ENCODE data around the gene PCDHGA9.
"Not testable (repeated sequence)": the region's sequence is repeated elsewhere in the genome, so short reads cannot be mapped to it uniquely, and the experiment has no call there.

PCDHGA9 gene

DNA sequence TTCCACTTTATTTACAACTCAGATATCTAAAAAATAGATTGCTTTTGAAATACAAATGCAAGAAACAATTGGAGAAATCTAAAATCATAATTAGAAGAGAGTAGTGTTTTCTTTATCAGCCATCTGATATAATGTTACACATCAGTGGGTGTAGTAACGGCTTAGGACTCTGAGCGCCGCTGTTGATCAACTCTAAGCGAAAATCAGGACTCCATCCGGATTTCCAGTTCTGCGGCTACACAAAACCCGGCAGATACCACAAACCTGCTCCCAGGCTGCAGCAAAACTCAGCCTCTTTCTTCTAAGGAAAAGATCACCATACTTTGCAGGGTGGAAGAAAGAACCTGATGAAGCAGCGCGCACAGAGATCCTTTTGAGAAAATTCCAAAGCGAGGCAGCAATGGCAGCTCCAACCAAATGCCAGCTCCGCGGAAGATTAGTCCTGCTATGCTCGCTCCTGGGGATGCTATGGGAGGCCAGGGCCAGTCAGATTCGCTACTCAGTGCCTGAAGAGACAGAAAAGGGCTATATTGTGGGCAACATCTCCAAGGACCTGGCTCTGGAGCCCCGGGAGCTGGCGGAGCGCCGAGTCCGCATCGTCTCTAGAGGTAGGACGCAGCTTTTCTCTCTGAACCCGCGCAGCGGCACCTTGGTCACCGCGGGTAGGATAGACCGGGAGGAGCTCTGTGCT, at the start of gene PCDHGA9:
TSS of gene PCDHGA9 (plus strand) at position 226 of the 691 bp plus-strand sequence. CDS start at position 401, 175 bp downstream.
- no peak for DNase-seq (ENCODE audit: low spot score)

DNA sequence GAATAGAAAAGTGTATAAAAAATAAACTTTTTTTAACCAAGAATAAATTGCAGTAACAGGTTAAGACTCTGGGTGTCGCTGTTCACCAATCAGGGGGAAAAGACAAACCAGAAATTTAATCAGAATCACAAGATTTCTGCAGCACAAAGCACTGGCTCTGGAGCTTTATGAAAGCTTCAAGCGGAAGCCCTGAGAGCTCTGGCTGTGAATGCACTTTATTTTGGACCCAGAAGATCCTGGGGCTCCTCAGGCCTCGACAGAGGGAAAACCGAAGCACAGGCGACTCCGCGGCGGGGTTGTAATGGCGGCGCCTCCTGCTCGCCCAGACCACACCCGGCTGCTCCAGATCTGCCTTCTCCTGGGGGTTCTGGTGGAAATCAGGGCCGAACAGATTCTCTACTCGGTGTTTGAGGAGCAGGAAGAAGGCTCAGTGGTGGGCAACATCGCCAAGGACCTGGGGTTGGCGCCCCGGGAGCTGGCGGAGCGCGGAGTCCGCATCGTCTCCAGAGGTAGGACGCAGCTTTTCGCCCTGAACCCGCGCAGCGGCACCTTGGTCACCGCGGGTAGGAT, 47.6 kb upstream of the PCDHGA9 start, which contains the start of gene PCDHGA4:
TSS of gene PCDHGA4 (plus strand) at position 122 of the 570 bp plus-strand sequence. CDS start at position 209, 87 bp downstream.
- no peak for DNase-seq (ENCODE audit: low spot score)

DNA sequence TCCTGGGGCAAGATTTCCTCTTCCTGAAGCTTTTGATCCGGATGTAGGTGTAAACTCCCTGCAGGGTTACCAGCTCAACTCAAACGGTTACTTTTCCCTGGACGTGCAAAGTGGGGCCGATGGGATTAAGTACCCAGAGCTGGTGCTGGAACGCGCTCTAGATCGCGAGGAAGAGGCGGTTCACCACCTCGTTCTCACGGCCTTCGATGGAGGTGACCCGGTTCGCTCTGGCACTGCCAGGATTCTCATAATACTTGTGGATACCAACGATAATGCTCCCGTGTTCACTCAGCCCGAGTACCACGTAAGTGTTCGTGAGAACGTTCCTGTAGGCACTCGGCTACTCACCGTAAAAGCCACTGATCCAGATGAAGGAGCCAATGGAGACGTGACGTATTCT, 46.9 kb upstream of the PCDHGA9 start:
- DNase-seq (ENCODE audit: low spot score), result no peak

DNA sequence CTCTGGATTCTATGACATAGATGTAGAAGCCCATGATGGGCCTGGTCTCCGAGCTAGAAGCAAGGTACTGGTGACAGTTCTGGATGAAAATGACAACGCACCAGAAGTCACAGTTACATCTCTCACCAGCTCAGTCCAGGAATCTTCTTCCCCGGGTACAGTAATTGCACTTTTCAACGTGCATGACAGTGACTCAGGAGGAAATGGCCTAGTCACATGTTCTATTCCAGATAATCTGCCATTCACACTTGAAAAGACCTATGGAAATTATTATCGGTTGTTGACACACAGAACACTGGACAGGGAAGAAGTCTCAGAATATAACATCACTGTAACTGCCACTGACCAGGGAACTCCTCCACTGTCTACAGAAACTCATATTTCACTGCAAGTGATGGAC, 46.4 kb upstream of the PCDHGA9 start:
- DNase-seq (ENCODE audit: low spot score), result no peak

DNA sequence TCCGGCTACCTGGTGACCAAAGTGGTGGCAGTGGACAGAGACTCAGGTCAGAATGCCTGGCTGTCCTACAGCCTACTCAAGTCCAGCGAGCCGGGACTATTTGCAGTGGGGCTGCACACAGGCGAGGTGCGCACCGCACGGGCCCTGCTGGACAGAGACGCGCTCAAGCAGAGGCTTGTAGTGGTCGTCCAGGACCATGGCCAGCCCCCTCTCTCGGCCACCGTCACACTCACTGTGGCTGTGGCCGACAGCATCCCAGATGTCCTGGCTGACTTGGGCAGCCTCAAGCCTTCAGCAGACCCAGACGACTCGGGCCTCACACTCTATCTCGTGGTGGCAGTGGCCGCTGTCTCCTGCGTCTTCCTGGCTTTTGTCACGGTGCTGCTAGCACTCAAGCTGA, 45.6 kb upstream of the PCDHGA9 start:
- no peak for DNase-seq (ENCODE audit: low spot score)

DNA sequence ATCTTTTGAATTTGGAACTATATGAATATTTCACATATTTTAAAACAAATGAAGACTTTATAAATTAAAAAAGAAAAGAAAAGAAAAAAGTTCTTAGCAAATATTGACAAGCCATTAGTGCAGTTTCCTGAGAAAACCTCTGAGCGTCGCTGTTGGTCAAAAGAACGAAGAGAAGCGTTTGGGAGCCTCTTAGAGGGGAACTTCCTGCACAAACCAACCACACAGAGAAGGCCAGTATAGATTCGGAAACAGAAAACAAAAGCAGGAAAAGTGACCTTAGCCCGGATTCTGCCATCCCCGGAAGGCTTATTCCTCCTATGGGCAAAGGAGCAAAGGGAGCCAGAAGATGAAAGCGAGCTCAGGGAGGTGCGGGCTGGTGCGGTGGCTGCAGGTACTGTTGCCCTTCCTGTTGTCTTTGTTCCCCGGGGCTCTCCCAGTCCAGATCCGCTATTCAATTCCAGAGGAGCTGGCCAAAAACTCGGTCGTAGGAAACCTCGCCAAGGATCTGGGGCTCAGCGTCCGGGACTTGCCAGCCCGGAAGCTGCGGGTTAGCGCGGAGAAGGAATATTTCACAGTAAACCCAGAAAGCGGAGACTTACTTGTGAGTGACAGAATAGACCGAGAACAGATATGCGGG, 42.7 kb upstream of the PCDHGA9 start, which contains the start of gene PCDHGB2:
TSS of gene PCDHGB2 (plus strand) at position 205 of the 637 bp plus-strand sequence. CDS start at position 347, 142 bp downstream.
- DNase-seq (ENCODE audit: low spot score), result no peak

DNA sequence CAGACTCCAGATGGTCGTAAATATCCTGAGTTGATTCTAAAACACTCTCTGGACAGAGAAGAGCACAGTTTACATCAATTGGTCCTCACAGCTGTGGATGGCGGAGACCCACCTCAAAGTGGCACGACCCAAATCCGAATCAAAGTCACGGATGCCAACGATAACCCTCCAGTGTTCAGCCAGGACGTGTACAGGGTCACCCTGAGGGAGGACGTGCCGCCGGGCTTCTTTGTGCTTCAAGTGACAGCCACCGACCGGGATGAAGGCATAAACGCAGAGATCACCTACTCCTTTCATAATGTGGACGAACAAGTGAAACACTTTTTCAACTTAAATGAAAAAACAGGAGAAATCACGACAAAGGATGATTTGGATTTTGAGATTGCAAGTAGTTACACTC, 41.9 kb upstream of the PCDHGA9 start:
- no peak for DNase-seq (ENCODE audit: low spot score)

DNA sequence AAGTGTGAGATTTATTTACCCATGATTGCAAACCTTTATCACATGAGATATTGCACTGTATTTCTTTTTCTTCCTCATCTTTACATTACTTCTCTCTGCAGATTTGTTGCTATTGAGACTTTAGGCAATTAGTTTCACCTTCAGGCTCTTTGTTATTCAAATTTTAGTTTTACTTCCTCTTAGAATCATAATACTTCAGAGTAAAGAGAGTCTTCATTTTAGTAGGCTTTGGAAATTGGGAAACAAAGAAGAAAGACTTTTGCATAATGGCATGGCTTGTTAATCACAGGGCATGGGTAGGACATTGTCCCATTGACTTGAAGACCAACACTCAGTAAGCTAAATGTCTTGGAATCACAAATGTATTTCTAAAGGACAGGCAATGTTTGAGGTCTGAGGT, 39.9 kb upstream of the PCDHGA9 start:
- no peak for DNase-seq (ENCODE audit: low spot score)

DNA sequence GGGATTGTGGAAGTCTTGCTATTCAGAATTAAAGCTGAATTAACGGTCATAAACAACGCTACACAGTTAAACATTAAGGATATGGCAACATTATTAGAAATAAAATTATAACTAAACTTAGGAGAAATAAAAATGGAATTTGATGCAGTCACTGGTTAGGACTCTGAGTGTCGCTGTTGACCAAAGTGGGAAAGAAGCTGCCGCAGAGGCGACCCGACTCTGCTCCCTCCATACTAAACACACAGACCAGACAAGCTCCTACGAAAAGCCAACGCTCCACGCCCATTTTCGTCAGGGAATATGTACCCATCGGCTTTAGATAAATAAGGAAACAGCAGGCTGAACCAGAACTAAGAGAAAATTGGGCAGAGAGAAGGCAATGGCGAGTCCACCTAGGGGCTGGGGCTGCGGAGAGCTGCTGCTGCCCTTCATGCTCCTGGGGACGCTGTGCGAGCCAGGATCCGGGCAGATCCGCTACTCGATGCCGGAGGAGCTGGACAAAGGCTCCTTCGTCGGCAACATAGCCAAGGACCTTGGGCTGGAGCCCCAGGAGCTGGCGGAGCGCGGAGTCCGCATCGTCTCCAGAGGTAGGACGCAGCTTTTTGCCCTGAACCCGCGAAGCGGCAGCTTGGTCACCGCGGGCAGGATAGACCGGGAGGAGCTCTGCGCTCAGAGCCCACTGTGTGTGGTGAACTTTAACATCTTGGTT, 38.5 kb upstream of the PCDHGA9 start, which contains the start of gene PCDHGA5:
TSS of gene PCDHGA5 (plus strand) at position 211 of the 709 bp plus-strand sequence. CDS start at position 380, 169 bp downstream.
- no peak for DNase-seq (ENCODE audit: low spot score)

DNA sequence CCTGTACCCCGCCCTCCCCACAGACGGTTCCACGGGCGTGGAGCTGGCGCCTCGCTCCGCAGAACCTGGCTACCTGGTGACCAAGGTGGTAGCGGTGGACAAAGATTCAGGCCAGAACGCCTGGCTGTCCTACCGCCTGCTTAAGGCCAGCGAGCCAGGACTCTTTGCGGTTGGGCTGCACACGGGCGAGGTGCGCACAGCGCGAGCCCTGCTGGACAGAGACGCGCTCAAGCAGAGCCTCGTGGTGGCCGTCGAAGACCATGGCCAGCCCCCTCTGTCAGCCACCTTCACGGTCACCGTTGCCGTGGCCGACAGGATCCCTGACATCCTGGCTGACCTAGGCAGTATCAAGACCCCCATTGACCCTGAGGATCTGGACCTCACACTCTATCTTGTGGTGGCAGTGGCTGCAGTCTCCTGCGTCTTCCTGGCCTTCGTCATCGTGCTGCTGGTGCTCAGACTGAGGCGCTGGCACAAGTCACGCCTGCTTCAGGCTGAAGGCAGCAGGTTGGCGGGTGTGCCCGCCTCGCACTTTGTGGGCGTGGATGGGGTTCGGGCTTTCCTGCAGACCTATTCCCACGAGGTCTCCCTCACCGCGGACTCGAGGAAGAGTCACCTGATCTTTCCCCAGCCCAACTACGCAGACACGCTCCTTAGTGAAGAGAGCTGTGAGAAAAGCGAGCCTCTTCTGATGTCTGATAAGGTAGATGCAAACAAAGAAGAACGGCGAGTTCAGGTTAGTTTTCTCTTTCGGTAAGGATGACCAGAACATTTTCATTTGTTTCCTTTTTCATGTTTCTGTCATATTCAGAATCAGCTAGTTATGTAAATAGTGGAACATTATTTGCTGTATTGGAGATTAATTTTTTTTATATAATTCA, 36.3 kb upstream of the PCDHGA9 start:
- no peak for DNase-seq (ENCODE audit: low spot score)

DNA sequence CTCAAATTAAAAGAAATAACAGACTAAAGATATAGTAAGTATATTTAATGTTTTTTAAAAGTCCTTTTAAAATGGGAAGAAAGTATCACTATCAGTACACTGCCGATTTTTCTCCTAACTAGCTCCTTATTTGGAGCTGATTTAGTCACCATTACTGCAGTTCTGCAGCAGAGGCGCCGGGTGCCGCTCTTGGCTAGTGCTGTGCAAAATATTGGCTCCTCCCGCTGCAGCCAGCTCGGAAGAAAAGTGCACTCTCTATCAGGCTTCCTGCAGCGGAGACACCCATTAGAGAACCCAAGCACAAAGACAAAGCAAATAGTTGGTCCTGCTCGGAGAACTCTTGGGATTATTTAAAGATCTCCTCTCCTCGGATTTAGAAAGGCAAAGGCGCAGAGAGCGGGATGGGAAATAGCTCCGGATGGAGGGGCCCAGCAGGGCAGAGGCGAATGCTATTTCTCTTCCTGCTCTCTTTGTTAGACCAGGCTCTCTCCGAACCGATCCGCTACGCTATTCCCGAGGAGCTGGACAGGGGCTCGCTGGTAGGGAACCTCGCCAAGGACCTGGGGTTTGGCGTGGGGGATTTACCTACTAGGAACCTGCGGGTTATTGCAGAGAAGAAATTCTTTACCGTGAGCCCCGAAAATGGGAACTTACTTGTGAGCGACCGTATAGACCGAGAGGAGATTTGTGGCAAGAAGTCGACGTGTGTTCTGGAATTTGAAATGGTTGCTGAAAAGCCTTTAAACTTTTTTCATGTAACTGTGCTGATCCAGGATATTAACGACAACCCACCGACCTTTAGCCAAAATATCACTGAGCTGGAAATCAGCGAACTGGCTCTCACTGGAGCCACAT, 32.4 kb upstream of the PCDHGA9 start, which contains the start of gene PCDHGB3:
TSS of gene PCDHGB3 (plus strand) at position 249 of the 855 bp plus-strand sequence. CDS start at position 402, 153 bp downstream.
- no peak for DNase-seq (ENCODE audit: low spot score)

DNA sequence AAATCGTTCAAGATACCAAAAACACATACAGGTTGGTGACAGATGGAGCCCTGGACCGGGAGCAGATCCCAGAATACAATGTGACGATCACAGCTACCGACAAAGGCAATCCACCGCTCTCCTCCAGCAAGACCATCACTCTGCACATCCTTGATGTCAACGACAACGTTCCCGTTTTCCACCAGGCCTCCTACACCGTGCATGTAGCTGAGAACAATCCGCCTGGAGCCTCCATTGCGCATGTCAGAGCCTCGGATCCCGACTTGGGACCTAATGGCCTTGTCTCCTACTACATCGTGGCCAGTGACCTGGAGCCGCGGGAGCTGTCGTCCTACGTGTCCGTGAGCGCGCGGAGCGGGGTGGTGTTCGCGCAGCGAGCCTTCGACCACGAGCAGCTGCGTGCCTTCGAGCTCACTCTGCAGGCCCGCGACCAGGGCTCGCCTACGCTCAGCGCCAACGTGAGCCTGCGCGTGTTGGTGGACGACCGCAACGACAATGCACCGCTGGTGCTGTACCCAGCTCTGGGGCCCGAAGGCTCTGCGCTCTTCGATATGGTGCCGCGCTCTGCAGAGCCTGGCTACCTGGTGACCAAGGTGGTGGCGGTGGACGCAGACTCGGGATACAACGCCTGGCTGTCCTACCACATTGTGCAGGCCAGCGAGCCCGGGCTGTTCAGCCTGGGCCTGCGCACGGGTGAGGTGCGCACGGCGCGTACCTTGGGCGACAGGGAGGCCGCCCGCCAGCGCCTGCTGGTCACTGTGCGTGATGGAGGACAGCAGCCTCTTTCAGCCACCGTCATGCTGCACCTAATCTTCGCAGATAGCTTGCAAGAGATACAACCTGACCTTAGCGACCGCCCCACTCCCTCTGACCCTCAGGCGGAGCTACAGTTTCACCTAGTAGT, 30.8 kb upstream of the PCDHGA9 start:
- no peak for DNase-seq (ENCODE audit: low spot score)

DNA sequence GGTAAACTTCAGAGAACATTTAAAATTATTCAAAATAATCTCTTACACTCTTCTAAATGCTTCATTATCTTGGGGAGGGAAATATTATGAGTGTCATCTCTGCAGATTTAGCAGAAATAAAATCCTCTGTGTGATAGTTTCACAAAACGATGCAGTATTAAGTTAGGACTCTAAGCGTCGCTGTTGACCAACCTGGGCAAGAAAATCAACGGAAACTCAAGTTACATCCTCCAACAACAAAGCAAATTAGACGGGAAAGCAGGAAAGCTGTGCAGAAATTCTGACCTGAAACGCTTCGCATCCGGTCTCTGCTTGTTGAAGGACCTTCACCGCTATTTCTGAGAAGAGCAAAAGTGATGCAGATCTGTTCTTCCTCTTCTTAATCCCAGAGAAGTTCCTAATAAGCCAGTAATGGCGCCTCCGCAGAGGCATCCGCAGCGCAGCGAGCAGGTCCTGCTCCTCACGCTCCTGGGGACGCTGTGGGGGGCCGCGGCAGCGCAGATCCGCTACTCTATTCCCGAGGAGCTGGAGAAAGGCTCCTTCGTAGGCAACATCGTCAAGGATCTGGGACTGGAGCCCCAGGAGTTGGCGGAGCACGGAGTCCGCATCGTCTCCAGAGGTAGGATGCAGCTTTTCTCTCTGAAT, 28.8 kb upstream of the PCDHGA9 start, which contains the start of gene PCDHGA6:
TSS of gene PCDHGA6 (plus strand) at position 219 of the 645 bp plus-strand sequence. CDS start at position 412, 193 bp downstream.
- no peak for DNase-seq (ENCODE audit: low spot score)

DNA sequence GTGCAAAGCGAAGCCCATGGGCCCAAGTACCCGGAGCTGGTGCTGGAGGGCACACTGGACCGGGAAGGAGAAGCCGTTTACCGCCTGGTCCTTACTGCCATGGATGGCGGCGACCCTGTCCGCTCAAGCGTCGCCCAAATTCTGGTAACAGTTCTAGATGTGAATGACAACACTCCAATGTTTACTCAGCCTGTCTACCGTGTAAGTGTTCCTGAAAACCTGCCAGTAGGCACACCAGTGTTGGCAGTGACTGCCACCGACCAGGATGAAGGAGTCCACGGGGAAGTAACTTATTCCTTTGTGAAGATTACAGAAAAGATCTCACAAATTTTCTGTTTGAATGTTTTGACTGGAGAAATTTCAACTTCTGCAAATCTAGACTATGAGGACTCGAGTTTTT, 28.0 kb upstream of the PCDHGA9 start:
- no peak for DNase-seq (ENCODE audit: low spot score)

DNA sequence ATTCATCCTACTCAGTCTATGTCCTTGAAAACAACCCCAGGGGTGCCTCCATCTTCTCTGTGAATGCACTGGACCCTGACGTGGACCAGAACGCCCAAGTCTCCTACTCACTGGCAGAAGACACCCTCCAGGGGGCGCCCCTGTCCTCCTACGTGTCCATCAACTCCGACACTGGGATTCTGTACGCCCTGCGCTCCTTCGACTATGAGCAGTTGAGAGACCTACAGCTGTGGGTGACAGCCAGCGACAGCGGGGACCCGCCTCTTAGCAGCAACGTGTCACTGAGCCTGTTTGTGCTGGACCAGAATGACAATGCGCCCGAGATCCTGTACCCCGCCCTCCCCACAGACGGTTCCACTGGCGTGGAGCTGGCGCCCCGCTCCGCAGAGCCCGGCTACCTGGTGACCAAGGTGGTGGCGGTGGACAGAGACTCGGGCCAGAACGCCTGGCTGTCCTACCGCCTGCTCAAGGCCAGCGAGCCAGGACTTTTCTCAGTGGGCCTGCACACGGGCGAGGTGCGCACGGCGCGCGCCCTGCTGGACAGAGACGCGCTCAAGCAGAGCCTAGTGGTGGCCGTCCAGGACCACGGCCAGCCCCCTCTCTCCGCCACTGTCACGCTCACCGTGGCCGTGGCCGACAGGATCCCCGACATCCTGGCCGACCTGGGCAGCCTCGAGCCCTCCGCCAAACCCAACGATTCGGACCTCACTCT, 27.0 kb upstream of the PCDHGA9 start:
- not testable (repeated sequence) for DNase-seq (ENCODE audit: low spot score)

DNA sequence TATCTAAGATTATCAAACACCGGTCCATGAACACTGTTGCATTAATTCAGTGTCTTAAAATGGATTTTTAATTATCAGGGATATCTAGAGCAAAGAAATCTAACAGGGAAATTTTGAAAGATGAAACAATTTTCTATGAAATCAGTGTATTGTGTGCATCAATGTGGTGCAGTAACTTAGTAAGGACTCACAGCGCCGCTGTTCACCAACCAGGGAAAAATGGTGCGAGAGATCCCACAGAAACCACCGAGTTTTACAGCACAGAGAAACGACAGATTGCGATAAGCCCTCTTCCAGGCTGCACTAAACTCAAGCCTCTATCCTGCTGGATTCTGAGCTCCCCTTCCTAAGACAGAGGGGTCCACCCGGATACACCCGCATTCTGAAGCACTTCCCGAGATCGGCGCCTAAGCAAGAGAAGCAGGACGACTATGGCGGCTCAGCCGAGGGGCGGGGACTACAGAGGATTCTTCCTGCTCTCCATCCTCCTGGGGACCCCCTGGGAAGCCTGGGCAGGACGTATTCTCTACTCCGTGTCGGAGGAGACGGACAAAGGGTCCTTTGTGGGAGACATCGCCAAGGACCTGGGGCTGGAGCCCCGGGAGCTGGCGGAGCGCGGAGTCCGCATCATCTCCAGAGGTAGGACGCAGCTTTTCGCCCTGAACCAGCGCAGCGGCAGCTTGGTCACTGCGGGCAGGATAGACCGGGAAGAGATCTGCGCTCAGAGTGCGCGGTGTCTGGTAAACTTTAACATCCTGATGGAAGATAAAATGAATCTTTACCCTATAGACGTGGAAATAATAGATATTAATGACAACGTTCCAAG, 19.9 kb upstream of the PCDHGA9 start, which contains the start of gene PCDHGA7:
TSS of gene PCDHGA7 (plus strand) at position 274 of the 826 bp plus-strand sequence. CDS start at position 432, 158 bp downstream.
- DNase-seq (ENCODE audit: low spot score), result no peak

DNA sequence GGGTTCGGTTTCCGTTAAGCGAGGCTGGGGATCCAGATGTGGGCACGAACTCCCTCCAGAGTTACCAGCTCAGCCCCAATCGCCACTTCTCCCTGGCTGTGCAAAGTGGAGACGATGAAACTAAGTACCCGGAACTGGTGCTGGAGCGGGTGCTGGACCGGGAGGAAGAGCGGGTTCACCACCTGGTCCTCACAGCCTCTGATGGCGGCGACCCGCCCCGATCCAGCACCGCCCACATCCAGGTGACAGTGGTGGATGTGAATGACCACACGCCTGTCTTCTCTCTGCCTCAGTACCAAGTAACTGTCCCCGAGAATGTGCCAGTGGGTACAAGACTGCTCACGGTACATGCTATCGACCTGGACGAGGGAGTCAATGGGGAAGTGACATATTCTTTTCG, 19.2 kb upstream of the PCDHGA9 start:
- no peak for DNase-seq (ENCODE audit: low spot score)

Measured in hematopoietic multipotent progenitor cell treated with erythropoietin and hydrocortisone succinate and interleukin-3 and kit ligand, for 17 days (in vitro differentiated cells).